Esophagus muscularis mucosa (tissue), 4 donors: Measurements from ENCODE around the gene NABP1. TPM values are rescaled to one million over a fixed set of nuclear protein-coding genes. Genes with fewer than 3 reads are reported as not detected.

Experiments
- DNase-seq: peaks from one replicate; pipeline ENCODE4 v3.0.0-alpha.2; 2017; ENCODE audit errors: extremely low spot score
- H3K27ac ChIP-seq, 4 donors: fragments of 200-600 bp; sonication (generic); replicated peaks in 1 of 4; 1 replicate in 3 of 4; 2 replicates in 1 of 4; pipeline ENCODE4 v1.5.1; 2016 to 2019; ENCODE audit warnings: mild to moderate bottlenecking in 1 of 4
- H3K27me3 ChIP-seq, 4 donors: fragments of 200-600 bp; sonication (generic); one replicate each; pipeline versions ENCODE4 v1.5.1 to v1.6.0; 2016 to 2019
- H3K36me3 ChIP-seq, 4 donors: fragments of 200-600 bp; sonication (generic); one replicate each; pipeline ENCODE4 v1.5.1; 2016 to 2019
- H3K4me1 ChIP-seq, 4 donors: fragments of 200-600 bp; sonication (generic); one replicate each; pipeline ENCODE4 v1.5.1; 2016 to 2019
- H3K4me3 ChIP-seq, 4 donors: fragments of 200-600 bp; sonication (generic); 1 replicate in 2 of 4; 2 replicates in 2 of 4; pipeline ENCODE4 v1.5.1; 2016 to 2019; ENCODE audit warnings: mild to moderate bottlenecking in 4 of 4, moderate library complexity in 1 of 4
- H3K9me3 ChIP-seq, 4 donors: fragments of 200-600 bp; sonication (generic); 1 replicate in 3 of 4; 2 replicates in 1 of 4; pipeline ENCODE4 v1.5.1; 2016 to 2019
- CTCF ChIP-seq, 3 experiments: fragments of 200-600 bp in 2 of 3; fragments of 450-650 bp in 1 of 3; sonication (generic) in 2 of 3; IDR thresholded peaks; one replicate each; pipeline ENCODE4 v1.5.1; 2017 to 2019; ENCODE audit warnings: antibody characterized with exemption in 3 of 3, mild to moderate bottlenecking in 2 of 3, moderate library complexity in 1 of 3
- EP300 ChIP-seq: sonication (generic); formaldehyde crosslinking; IDR thresholded peaks from one replicate; pipeline ENCODE4 v1.6.1; 2017; ENCODE audit warnings: antibody characterized with exemption
- POLR2A ChIP-seq: fragments of 450-650 bp; IDR thresholded peaks from one replicate; pipeline ENCODE4 v1.6.1; 2017; ENCODE audit warnings: antibody characterized with exemption, moderate library complexity, mild to moderate bottlenecking, low read depth
- POLR2AphosphoS5 ChIP-seq, 2 donors: sonication (generic); formaldehyde crosslinking; IDR thresholded peaks; one replicate each; pipeline ENCODE4 v1.6.1; 2017; ENCODE audit warnings: antibody characterized with exemption in 2 of 2
- WGBS: methylation state at CpG from one replicate; pipeline ENCODE4 v1.1.5; 2018; 5-methylcytosine and 5-hydroxymethylcytosine counted together
- intact Hi-C: fragments of 100-400 bp; cut with DNase I; formaldehyde crosslinking; loops from one replicate; pipeline ENCODE4 v1.15.1; 2023
- total RNA-seq, 4 donors: library from RNA; depleted of rRNA; stranded (reverse); fragments of >200 nt; gene quantifications; one replicate each; pipeline versions ENCODE4 v1.1.0 to v1.2.1, GENCODE V29; 2016

NABP1 gene
- total RNA-seq, 4 donors from 2014 or later = 4.2 to 27.8 (median 8.0) TPM

- Histone ChIP-seq H3K4me3 (no peak overlapping the region), H3K36me3 (no peaks in the 10 kb centered on the region), H3K4me1 (no peaks in the 10 kb centered on the region), H3K27me3 (peaks cover 0 to 3% (median 0%) of the 10 kb centered on the region in 4 donors), H3K27ac (no peak overlapping the region), H3K9me3 (no peaks in the 10 kb centered on the region)
- intact Hi-C loops = no loop called here
- DNase-seq = no peak
- WGBS = 66% methylated on average over 2 of the region's 2 CpGs
- TF ChIP-seq EP300 (no peak), POLR2AphosphoS5 (IDR thresholded peaks at IDR 0.05) (no peak), POLR2A (no peak), CTCF (IDR thresholded peaks at IDR 0.05) (no peak)
These were observed 28.9 kb downstream of the NABP1 start for GRCh38 chr2:191706791-191707190.

GRCh38 chr2:191707542-191707941, 29.6 kb downstream of the NABP1 start:
- no peak overlapping the region for H3K4me3 ChIP-seq
- DNase-seq = no peak
- no peak for TF ChIP-seq POLR2A
- TF ChIP-seq POLR2AphosphoS5 (IDR thresholded peaks at IDR 0.05) = no peak
- no peak for TF ChIP-seq CTCF (IDR thresholded peaks at IDR 0.05)
- TF ChIP-seq EP300 = no peak
- H3K27me3 ChIP-seq = peaks cover 0 to 3% (median 0%) of the 10 kb centered on the region in 4 donors
- 82% methylated on average over 2 of the region's 2 CpGs for WGBS
- H3K36me3 ChIP-seq = no peaks in the 10 kb centered on the region
- H3K27ac ChIP-seq = no peak overlapping the region
- intact Hi-C loops = no loop called here
- H3K9me3 ChIP-seq = no peaks in the 10 kb centered on the region
- no peaks in the 10 kb centered on the region for H3K4me1 ChIP-seq

GRCh38 chr2:191710411-191710900, 32.5 kb downstream of the NABP1 start:
- WGBS = 90% methylated on average over 1 of the region's 1 CpG
- no peaks in the 10 kb centered on the region for H3K36me3 ChIP-seq
- H3K27ac ChIP-seq = no peak overlapping the region
- H3K9me3 ChIP-seq = no peaks in the 10 kb centered on the region
- DNase-seq = no peak
- TF ChIP-seq POLR2A (no peak), CTCF (IDR thresholded peaks at IDR 0.05) (no peak), POLR2AphosphoS5 (IDR thresholded peaks at IDR 0.05) (no peak), EP300 (no peak)
- H3K27me3 ChIP-seq = no peaks in the 10 kb centered on the region
- intact Hi-C loops = no loop called here
- H3K4me1 ChIP-seq = no peaks in the 10 kb centered on the region
- H3K4me3 ChIP-seq = no peak overlapping the region

GRCh38 chr2:191711621-191712020, 33.7 kb downstream of the NABP1 start:
- Histone ChIP-seq H3K4me1 (no peaks in the 10 kb centered on the region), H3K36me3 (no peaks in the 10 kb centered on the region), H3K27me3 (no peaks in the 10 kb centered on the region), H3K9me3 (no peaks in the 10 kb centered on the region), H3K27ac (no peak overlapping the region), H3K4me3 (no peak overlapping the region)
- intact Hi-C loops = no loop called here
- 93% methylated on average over 2 of the region's 2 CpGs for whole genome bisulfite sequencing
- TF ChIP-seq CTCF (IDR thresholded peaks at IDR 0.05) = no peak
- no peak for TF ChIP-seq POLR2A
- TF ChIP-seq EP300 = no peak
- no peak for DNase-seq

GRCh38 chr2:191713837-191714236, 35.9 kb downstream of the NABP1 start:
- Histone ChIP-seq H3K4me1 (no peaks in the 10 kb centered on the region), H3K4me3 (no peak overlapping the region), H3K27ac (no peak overlapping the region), H3K27me3 (no peaks in the 10 kb centered on the region), H3K9me3 (no peaks in the 10 kb centered on the region), H3K36me3 (no peaks in the 10 kb centered on the region)
- no peak for DNase-seq
- WGBS = 100% methylated on average over 1 of the region's 1 CpG
- intact Hi-C loops = no loop called here
- TF ChIP-seq CTCF (IDR thresholded peaks at IDR 0.05) = no peak
- TF ChIP-seq EP300 = no peak
- TF ChIP-seq POLR2A = no peak
- no peak for TF ChIP-seq POLR2AphosphoS5 (IDR thresholded peaks at IDR 0.05)
